H9 (cell line): ENCODE data around the gene POMGNT1. TPM values are rescaled to one million over a fixed set of nuclear protein-coding genes. Genes with fewer than 3 reads are reported as not detected.

ENCODE experiments used
- DNase-seq: peaks from one replicate; pipeline ENCODE4 v3.0.0-alpha.2; 2017
- H2AFZ ChIP-seq: one replicate; pipeline ENCODE4 v1.6.1; 2013; ENCODE audit warnings: mild to moderate bottlenecking, low read length, control low read depth, moderate library complexity
- H2AK5ac ChIP-seq: 2 replicates; pipeline ENCODE4 v1.6.1; 2013; ENCODE audit warnings: low read length, control low read depth, mixed read lengths; ENCODE audit not compliant: insufficient read length
- H2BK120ac ChIP-seq: one replicate; pipeline ENCODE4 v1.6.1; 2013; ENCODE audit warnings: low read depth, mild to moderate bottlenecking, low read length, control low read depth, inconsistent platforms; ENCODE audit not compliant: poor library complexity, severe bottlenecking
- H2BK12ac ChIP-seq: 2 replicates; pipeline ENCODE4 v1.6.1; 2013; ENCODE audit warnings: low read length, control low read depth, mixed read lengths, low read depth; ENCODE audit not compliant: insufficient read length
- H2BK15ac ChIP-seq: 2 replicates; pipeline ENCODE4 v1.6.1; 2013; ENCODE audit warnings: low read depth, low read length, control low read depth
- H2BK20ac ChIP-seq: one replicate; pipeline ENCODE4 v1.6.1; 2013; ENCODE audit warnings: low read depth, mild to moderate bottlenecking, low read length, control low read depth, inconsistent platforms; ENCODE audit not compliant: poor library complexity, severe bottlenecking
- H2BK5ac ChIP-seq: 2 replicates; pipeline ENCODE4 v1.6.1; 2013; ENCODE audit warnings: low read length, control low read depth, mixed read lengths; ENCODE audit not compliant: insufficient read length
- H3K14ac ChIP-seq: 2 replicates; pipeline ENCODE4 v1.6.1; 2013; ENCODE audit warnings: low read length, control low read depth; ENCODE audit not compliant: insufficient read depth
- H3K18ac ChIP-seq: 2 replicates; pipeline ENCODE4 v1.6.1; 2013; ENCODE audit warnings: low read depth, mild to moderate bottlenecking, mixed read lengths, low read length, control low read depth; ENCODE audit not compliant: insufficient read length
- H3K23ac ChIP-seq: 2 replicates; pipeline ENCODE4 v1.6.1; 2013; ENCODE audit warnings: low read length, control low read depth, mixed read lengths, low read depth; ENCODE audit not compliant: insufficient read length
- H3K23me2 ChIP-seq: 2 replicates; pipeline ENCODE4 v1.6.1; 2013; ENCODE audit warnings: low read depth, mild to moderate bottlenecking, mixed read lengths, low read length, control low read depth; ENCODE audit not compliant: insufficient read length, poor library complexity, severe bottlenecking
- H3K27ac ChIP-seq: 2 replicates; pipeline ENCODE4 v1.5.1; 2013; ENCODE audit warnings: low read length, control low read depth, mixed read lengths, low read depth; ENCODE audit not compliant: insufficient read length
- H3K27me3 ChIP-seq: 2 replicates; pipeline ENCODE4 v1.6.1; 2013; ENCODE audit warnings: low read length, control low read depth, inconsistent platforms; ENCODE audit not compliant: insufficient read depth
- H3K4ac ChIP-seq: 2 replicates; pipeline ENCODE4 v1.6.1; 2013; ENCODE audit warnings: low read depth, mild to moderate bottlenecking, control low read depth, inconsistent platforms, low read length, moderate library complexity
- H3K4me1 ChIP-seq: 2 replicates; pipeline ENCODE4 v1.6.1; 2013; ENCODE audit warnings: low read length, control low read depth, inconsistent platforms; ENCODE audit not compliant: insufficient read depth
- H3K4me2 ChIP-seq: 2 replicates; pipeline ENCODE4 v1.6.1; 2013; ENCODE audit warnings: low read length, control low read depth, mixed read lengths; ENCODE audit not compliant: insufficient read length, insufficient read depth
- H3K56ac ChIP-seq: 2 replicates; pipeline ENCODE4 v1.6.1; 2013; ENCODE audit warnings: low read depth, mild to moderate bottlenecking, mixed read lengths, low read length, control low read depth; ENCODE audit not compliant: insufficient read length
- H3K79me1 ChIP-seq: 2 replicates; pipeline ENCODE4 v1.6.1; 2013; ENCODE audit warnings: low read depth, mild to moderate bottlenecking, moderate library complexity, low read length, control low read depth, inconsistent platforms; ENCODE audit not compliant: insufficient read depth, poor library complexity, severe bottlenecking
- H3K79me2 ChIP-seq: 2 replicates; pipeline ENCODE4 v1.6.1; 2013; ENCODE audit warnings: low read length, control low read depth, inconsistent platforms; ENCODE audit not compliant: insufficient read depth
- H3K9ac ChIP-seq: 2 replicates; pipeline ENCODE4 v1.6.1; 2013; ENCODE audit warnings: low read length, control low read depth, mixed read lengths; ENCODE audit not compliant: insufficient read length; ENCODE audit errors: extremely low read depth
- H3K9me3 ChIP-seq: one replicate; pipeline ENCODE4 v1.6.1; 2013; ENCODE audit warnings: low read depth, low read length, inconsistent platforms; ENCODE audit not compliant: control insufficient read depth
- H3T11ph ChIP-seq: one replicate; pipeline ENCODE4 v1.6.1; 2013; ENCODE audit warnings: mild to moderate bottlenecking, low read length, control low read depth, inconsistent platforms
- H4K20me1 ChIP-seq: one replicate; pipeline ENCODE4 v1.6.1; 2013; ENCODE audit not compliant: control insufficient read depth, insufficient read length, insufficient read depth
- H4K5ac ChIP-seq: 2 replicates; pipeline ENCODE4 v1.6.1; 2013; ENCODE audit warnings: low read depth, mild to moderate bottlenecking, mixed read lengths, low read length, control low read depth; ENCODE audit not compliant: insufficient read length
- H4K8ac ChIP-seq: replicated peaks from 2 replicates; pipeline ENCODE4 v1.6.1; 2013; ENCODE audit warnings: low read length, control low read depth, mixed read lengths, low read depth; ENCODE audit not compliant: insufficient read length
- H4K91ac ChIP-seq: 2 replicates; pipeline ENCODE4 v1.6.1; 2013; ENCODE audit warnings: low read depth, mild to moderate bottlenecking, moderate library complexity, mixed read lengths, low read length, control low read depth; ENCODE audit not compliant: insufficient read length
- H3K27ac Mint-ChIP-seq, 3 experiments: 2 replicates in 2 of 3; 3 replicates in 1 of 3; pipeline ENCODE4 v1.8.0; 2020 to 2021; ENCODE audit warnings: mixed read lengths in 3 of 3, mild to moderate bottlenecking in 1 of 3, moderate library complexity in 1 of 3
- H3K27me3 Mint-ChIP-seq: 2 replicates; pipeline ENCODE4 v1.8.0; 2021; ENCODE audit warnings: low read depth, mild to moderate bottlenecking, moderate library complexity, mixed read lengths
- H3K36me3 Mint-ChIP-seq, 3 experiments: 2 replicates in 2 of 3; 3 replicates in 1 of 3; pipeline ENCODE4 v1.8.0; 2020 to 2021; ENCODE audit warnings: low read depth in 3 of 3, mixed read lengths in 3 of 3; ENCODE audit not compliant: insufficient read depth in 1 of 3
- H3K4me1 Mint-ChIP-seq, 2 experiments: 2 replicates each; pipeline ENCODE4 v1.8.0; 2020; ENCODE audit warnings: mixed read lengths in 2 of 2
- H3K4me3 Mint-ChIP-seq, 2 experiments: 2 replicates in 1 of 2; 3 replicates in 1 of 2; pipeline ENCODE4 v1.8.0; 2020 to 2021; ENCODE audit warnings: mild to moderate bottlenecking in 2 of 2, mixed read lengths in 2 of 2, moderate library complexity in 1 of 2
- H3K9me3 Mint-ChIP-seq, 2 experiments: 2 replicates in 1 of 2; 3 replicates in 1 of 2; pipeline ENCODE4 v1.8.0; 2020; ENCODE audit warnings: mild to moderate bottlenecking in 2 of 2, mixed read lengths in 2 of 2, moderate library complexity in 1 of 2
- CTCF ChIP-seq: fragments of 200-600 bp; sonication (generic); conservative IDR thresholded peaks from 3 replicates; pipeline ENCODE4 v1.8.0; 2021; ENCODE audit warnings: antibody characterized with exemption, mild to moderate bottlenecking
- WGBS: extraction: QIAGEN DNeasy Blood & Tissue Kit; methylation state at CpG from one replicate; pipeline ENCODE4 v1.1.7; 2013; ENCODE audit warnings: missing lambda C conversion rate, low lambda C conversion rate, mixed read lengths; ENCODE audit not compliant: insufficient read length; ENCODE audit errors: extremely low coverage; 5-methylcytosine and 5-hydroxymethylcytosine counted together
- total RNA-seq: library from RNA; stranded (reverse); gene quantifications from 2 replicates; pipeline ENCODE4 v1.2.1, GENCODE V29; 2021

POMGNT1 gene
- total RNA-seq, 1 experiment from 2014 or later, result 62.6 TPM

GRCh38 chr1:46160212-46160611 is 38.0 kb downstream of the POMGNT1 start:
- Mint-ChIP-seq H3K4me1 (no peaks in the 10 kb centered on the region), H3K27ac (no peak overlapping the region), H3K4me3 (no peak overlapping the region), H3K27me3 (peaks cover 5% of the 10 kb centered on the region; the same call in 1 of the 2 replicates), H3K9me3 (no peaks in the 10 kb centered on the region), H3K36me3 (no peaks in the 10 kb centered on the region)
- DNase-seq, result no peak
- Histone ChIP-seq H3K23me2 (no peaks in the 10 kb centered on the region), H3K4ac (no peak overlapping the region), H3K9me3 (no peaks in the 10 kb centered on the region), H2BK15ac (no peak overlapping the region), H2BK12ac (no peak overlapping the region), H3K14ac (no peak overlapping the region), H2AFZ (no peak overlapping the region), H2BK20ac (no peak overlapping the region), H3K4me2 (no peak overlapping the region), H4K20me1 (no peaks in the 10 kb centered on the region), H3T11ph (no peak overlapping the region), H4K91ac (no peak overlapping the region), H3K56ac (no peak overlapping the region), H3K79me2 (no peaks in the 10 kb centered on the region), H3K27ac (no peak overlapping the region), H3K18ac (no peak overlapping the region), H2BK5ac (no peak overlapping the region), H3K27me3 (no peaks in the 10 kb centered on the region), H3K4me1 (no peaks in the 10 kb centered on the region), H2AK5ac (no peak overlapping the region), H4K5ac (no peak overlapping the region), H3K9ac (no peak overlapping the region), H2BK120ac (no peak overlapping the region), H4K8ac (no peak overlapping the region), H3K79me1 (no peaks in the 10 kb centered on the region), H3K23ac (no peak overlapping the region)
- no peak for TF ChIP-seq CTCF
- WGBS, result no CpG with 5 or more reads among the region's 1 CpG
